GM13977 (cell line): ENCODE results near the gene CNTN1.

ENCODE experiments used
- DNase-seq: peaks from one replicate; pipeline ENCODE4 v3.0.0; 2012; ENCODE audit warnings: low spot score
- in situ Hi-C: fragments of 300-500 bp; cut with MboI; formaldehyde crosslinking; loops from one replicate; pipeline ENCODE4 v1.12.0; 2022; ENCODE audit warnings: low sequenced_read_pairs, low pct_unique_long_range_greater_than_20kb, mixed read lengths, inconsistent platforms; ENCODE audit not compliant: unreplicated experiment
- TF ChIP-seq, protein P1 (sequence below): IDR thresholded peaks from 2 replicates; pipeline ENCODE4 v1.5.1; 2012; ENCODE audit warnings: mild to moderate bottlenecking, control low read depth; ENCODE audit not compliant: insufficient read depth; ENCODE audit errors: extremely low read depth, missing control alignments

The CNTN1 gene

DNA sequence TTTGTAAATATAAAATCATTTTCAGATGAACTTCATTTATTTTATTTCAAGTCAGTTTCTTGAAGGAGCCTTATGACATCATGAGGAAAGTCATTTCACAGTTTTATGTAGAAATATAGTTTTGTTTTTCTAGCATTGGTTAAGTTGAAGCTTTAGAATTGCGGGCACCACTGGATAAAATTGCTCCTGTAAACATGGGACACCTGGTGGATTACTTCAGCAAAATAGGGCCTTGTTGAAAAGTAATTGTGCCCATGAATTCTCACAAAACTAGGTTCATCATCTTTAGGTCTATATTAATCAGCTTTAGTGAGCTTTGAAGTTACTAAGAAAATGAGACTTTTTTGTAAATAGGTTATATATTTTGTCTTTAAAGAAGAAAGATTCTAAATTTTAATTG is 25.3 kb downstream of the CNTN1 start:
- no peak for DNase-seq
- TF ChIP-seq, protein P1, sequence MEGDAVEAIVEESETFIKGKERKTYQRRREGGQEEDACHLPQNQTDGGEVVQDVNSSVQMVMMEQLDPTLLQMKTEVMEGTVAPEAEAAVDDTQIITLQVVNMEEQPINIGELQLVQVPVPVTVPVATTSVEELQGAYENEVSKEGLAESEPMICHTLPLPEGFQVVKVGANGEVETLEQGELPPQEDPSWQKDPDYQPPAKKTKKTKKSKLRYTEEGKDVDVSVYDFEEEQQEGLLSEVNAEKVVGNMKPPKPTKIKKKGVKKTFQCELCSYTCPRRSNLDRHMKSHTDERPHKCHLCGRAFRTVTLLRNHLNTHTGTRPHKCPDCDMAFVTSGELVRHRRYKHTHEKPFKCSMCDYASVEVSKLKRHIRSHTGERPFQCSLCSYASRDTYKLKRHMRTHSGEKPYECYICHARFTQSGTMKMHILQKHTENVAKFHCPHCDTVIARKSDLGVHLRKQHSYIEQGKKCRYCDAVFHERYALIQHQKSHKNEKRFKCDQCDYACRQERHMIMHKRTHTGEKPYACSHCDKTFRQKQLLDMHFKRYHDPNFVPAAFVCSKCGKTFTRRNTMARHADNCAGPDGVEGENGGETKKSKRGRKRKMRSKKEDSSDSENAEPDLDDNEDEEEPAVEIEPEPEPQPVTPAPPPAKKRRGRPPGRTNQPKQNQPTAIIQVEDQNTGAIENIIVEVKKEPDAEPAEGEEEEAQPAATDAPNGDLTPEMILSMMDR, result no peak
- in situ Hi-C loops, result no loop called here

DNA sequence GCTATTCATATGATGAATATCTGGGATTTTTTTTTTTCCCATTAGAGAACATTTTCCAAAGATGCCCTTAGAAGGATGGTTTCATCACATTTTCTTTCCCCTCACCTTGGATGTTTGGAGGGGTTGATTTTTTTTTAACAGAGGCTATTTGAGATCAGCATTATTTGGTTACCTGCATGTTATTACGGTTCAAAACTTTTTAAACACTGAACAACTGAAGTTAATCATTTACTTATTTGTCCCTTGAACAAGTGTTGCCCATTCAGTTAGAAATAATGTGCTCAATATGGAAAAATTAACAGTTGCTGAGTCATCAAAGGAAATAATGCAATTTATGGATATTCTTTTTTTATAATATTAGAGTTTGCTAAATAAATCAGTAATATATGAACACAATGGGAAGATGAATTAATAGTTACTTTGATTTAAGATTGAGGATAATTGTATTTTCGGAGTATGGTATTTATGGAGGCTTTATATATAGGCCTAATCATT is 26.7 kb downstream of the CNTN1 start:
- in situ Hi-C loops, result no loop called here

GRCh38 chr12:40723001-40723400 is 30.8 kb downstream of the CNTN1 start:
- TF ChIP-seq, protein P1, result no peak
- no peak for DNase-seq
- in situ Hi-C loops, result no loop called here

More for the DNA sequence above, 26.7 kb downstream of the CNTN1 start:
- no peak for DNase-seq
- TF ChIP-seq, protein P1, result no peak

DNA sequence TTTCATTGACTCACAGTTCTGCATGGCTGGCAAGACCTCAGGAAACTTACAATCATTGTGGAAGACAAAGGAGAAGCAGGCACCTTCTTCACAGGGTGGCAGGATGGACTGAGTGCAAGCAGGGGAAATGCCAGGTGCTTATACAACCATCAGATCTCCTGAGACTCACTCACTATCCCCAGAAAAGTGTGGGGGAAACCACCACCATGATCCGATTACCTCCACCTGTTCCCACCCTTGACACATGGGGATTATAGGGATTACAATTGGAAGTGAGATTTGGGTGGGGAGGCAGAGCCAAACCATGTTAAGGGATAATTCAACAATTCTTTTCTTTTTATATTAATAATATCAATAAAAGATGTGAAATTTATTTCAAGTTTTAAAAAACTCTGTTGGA is 34.1 kb downstream of the CNTN1 start:
- no peak for DNase-seq
- in situ Hi-C loops, result no loop called here
- TF ChIP-seq, protein P1, result no peak

DNA sequence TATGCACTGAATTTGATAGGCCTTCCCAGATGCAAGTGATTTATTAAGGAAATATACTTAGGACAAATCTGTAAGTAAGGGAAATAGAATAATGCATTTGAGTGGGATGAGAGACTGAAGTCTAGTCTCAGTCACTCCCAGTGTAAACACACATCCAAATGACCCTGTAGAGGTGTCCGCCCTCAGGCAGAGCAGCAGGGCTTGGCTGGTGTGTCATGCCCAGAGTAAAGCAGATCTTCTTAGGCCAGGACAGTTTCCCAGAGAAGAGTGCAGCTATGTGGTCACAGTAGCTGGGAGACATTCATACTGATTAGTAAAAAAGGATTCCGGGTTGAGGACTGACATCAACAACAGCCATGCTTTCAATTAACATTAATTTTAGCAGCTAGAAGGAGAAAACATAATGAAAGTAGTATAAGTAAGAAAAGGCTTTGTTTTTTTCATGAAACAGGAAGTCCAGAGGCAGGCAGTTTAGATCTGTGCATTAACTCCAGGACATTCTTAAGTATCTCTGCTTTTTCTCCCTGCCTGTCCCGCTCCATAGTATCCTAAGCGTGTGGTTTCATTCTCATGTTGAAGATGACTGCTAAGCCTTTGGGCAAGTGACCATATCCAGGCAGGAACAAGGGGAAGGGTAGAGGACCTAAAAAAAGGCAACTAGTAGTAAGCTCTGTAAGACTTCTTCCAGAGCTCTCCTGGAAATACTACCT is 35.7 kb downstream of the CNTN1 start:
- TF ChIP-seq, protein P1, result no peak
- in situ Hi-C loops, result no loop called here
- DNase-seq, result no peak

DNA sequence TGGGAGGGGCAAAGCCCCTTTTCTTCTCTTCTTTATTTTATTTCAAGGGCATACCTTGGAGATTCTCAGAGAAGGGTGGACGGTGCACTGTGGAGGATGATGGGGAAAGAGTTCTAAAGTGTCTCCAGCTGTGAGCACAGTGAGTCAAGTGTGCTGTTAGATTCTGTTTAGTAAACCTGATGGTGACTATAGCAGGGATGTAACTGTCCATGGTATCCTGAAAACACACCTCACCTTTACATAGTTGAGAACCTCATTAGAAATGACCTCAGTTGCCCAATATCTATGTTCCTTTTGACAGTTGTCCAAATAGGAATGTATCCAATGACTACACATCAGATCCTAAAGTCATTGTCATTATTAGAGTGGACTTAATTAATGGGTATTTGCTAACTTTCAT is 38.0 kb downstream of the CNTN1 start:
- no peak for DNase-seq
- in situ Hi-C loops, result no loop called here
- TF ChIP-seq, protein P1, result no peak
